Fibroblast of the aortic adventitia (primary cell): Measurements from ENCODE around the gene ALPG. TPM values are rescaled to one million over a fixed set of nuclear protein-coding genes. Genes with fewer than 3 reads are reported as not detected.
A peak's percentile ranks its signal among the peaks of the same experiment; 100 is the strongest.
"Not testable (repeated sequence)": the region's sequence is repeated elsewhere in the genome, so short reads cannot be mapped to it uniquely, and the experiment has no call there.

Experiments used
- DNase-seq: peaks from one replicate; pipeline ENCODE4 v3.0.0-alpha.2; 2010; ENCODE audit warnings: low read depth
- H3K4me3 ChIP-seq: 2 replicates; pipeline ENCODE4 v1.5.1; 2011; ENCODE audit warnings: low read depth, mild to moderate bottlenecking, control low read depth, low read length, moderate library complexity
- CTCF ChIP-seq: IDR thresholded peaks from 2 replicates; pipeline ENCODE4 v1.5.1; 2011; ENCODE audit warnings: mild to moderate bottlenecking, low read length, control low read depth, inconsistent platforms; ENCODE audit not compliant: insufficient read depth
- total RNA-seq: library from RNA; depleted of rRNA; stranded (reverse); fragments of >200 nt; gene quantifications from 2 replicates; pipeline ENCODE4 v1.2.3, GENCODE V29; 2012; ENCODE audit warnings: low replicate concordance

The ALPG gene
- not detected in 2 replicates for total RNA-seq

- no peak for DNase-seq
- no peak for TF ChIP-seq CTCF
- H3K4me3 ChIP-seq: no peak within 1 kb of the TSS
Observed at GRCh38 chr2:232406556-232407310, at the start of gene ALPG. TSS of gene ALPG (plus strand) at chr2:232406844. CDS start at chr2:232406895, 51 bp downstream.

- TF ChIP-seq CTCF: no peak
- DNase-seq: no peak
- no peak overlapping the region for H3K4me3 ChIP-seq
Observed at GRCh38 chr2:232361646-232362045, 45.0 kb upstream of the ALPG start.

GRCh38 chr2:232362174-232362900 is 44.3 kb upstream of the ALPG start:
- no peak for TF ChIP-seq CTCF
- no peak overlapping the region for H3K4me3 ChIP-seq
- no peak for DNase-seq

GRCh38 chr2:232363064-232363783 is 43.4 kb upstream of the ALPG start:
- H3K4me3 ChIP-seq, DNase-seq: not testable (repeated sequence)

GRCh38 chr2:232363784-232364615 is 42.6 kb upstream of the ALPG start:
- peak overlapping the region; percentile 13 for H3K4me3 ChIP-seq
- TF ChIP-seq CTCF: no peak
- DNase-seq: peak; percentile 37

GRCh38 chr2:232364806-232365594 is 41.6 kb upstream of the ALPG start:
- not testable (repeated sequence) for DNase-seq, H3K4me3 ChIP-seq
